ENCODE results near the gene AP2B1. TPM values are rescaled to one million over a fixed set of nuclear protein-coding genes. Genes with fewer than 3 reads are reported as not detected.

Gene AP2B1
- polyA plus RNA-seq, 1 of the 3 experiments (the other 2 are of a cell fraction), result 97.8 TPM

DNA sequence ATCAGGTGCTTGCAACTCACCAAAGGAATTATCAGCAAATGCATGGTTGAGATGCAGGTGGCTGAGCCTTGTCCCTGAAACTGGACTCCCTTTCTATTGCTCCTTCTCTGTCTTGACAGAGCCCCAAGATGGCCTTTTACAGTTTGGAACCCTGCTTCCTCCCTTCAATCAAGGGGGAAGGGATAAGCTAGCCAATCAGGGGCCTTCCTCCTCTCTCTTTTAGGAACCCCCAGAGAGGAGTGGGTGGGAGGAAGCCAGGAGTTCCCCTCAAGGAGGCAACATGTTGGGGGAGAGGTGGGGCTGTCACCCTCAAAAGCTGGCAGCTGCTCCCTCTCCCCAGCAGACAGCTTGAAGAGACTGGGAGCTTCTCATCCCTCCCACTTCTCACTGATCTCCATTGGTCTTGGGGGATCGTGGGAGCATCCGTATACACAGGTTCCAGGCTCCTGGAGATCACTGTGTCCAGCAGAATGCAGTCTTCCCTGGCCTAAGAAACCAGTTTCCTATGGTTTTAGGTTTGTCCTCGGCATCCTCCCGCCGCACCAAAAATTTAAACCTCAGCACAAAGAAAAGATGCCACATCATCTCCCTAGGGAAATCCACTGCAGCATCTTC is 151.5 kb downstream of the AP2B1 start:
- Histone ChIP-seq H3K4me3 (ENCODE audit: low read depth in 2 of 2, low read length in 1 of 2) (no peak overlapping the region), H3K79me2 (ENCODE audit: insufficient read depth) (no peaks in the 10 kb centered on the region), H4K20me1 (ENCODE audit: insufficient read depth) (no peaks in the 10 kb centered on the region), H3K9me2 (no peaks in the 10 kb centered on the region), H3K36me3 (replicated peaks in 1 of 2; ENCODE audit: control insufficient read depth in 1 of 2, insufficient read depth in 2 of 2, low read length in 1 of 2) (no peaks in the 10 kb centered on the region), H2AFZ (ENCODE audit: low read depth) (no peak overlapping the region), H3F3A (replicated peaks; ENCODE audit: insufficient read depth) (no peaks in the 10 kb centered on the region), H3K9me3 (no peaks in the 10 kb centered on the region), H3K4me2 (no peak overlapping the region), H3K27ac (ENCODE audit: low read depth in 2 of 2, low read length in 1 of 2) (no peak overlapping the region), H3K9ac (no peak overlapping the region), H3K27me3 (ENCODE audit: insufficient read depth) (no peaks in the 10 kb centered on the region), H3K4me1 (ENCODE audit: control insufficient read depth in 1 of 2, insufficient read depth in 2 of 2, low read depth in 1 of 2, low read length in 1 of 2) (no peaks in the 10 kb centered on the region; a peak in 1 of 4 replicates)
- WGBS (ENCODE audit: low lambda C conversion rate), result 88% methylated on average over 5 of the region's 5 CpGs
- DNase-seq, result no peak
- no peak for TF ChIP-seq FOSL2 (IDR thresholded peaks at IDR 0.05; ENCODE audit: borderline replicate concordance, low read depth)
- no peak for TF ChIP-seq GATA2 (CRISPR knock-in tag; IDR thresholded peaks at IDR 0.05)
- TF ChIP-seq MEF2A (IDR thresholded peaks at IDR 0.05; ENCODE audit: borderline replicate concordance, low read depth), result no peak
- TF ChIP-seq SMC3 (IDR thresholded peaks at IDR 0.05; ENCODE audit: low read depth, low read length), result no peak
- TF ChIP-seq RAD21 (IDR thresholded peaks at IDR 0.05; ENCODE audit: low read length), result no peak
- ChIA-PET CTCF (interaction anchor here (0.7 to 2.5 kb wide), 4 partner anchors 9 to 67 kb away, joined by 3 to 9 read pairs (median 5); no protein-coding TSS in a partner anchor), POLR2A (no interaction called here)

DNA sequence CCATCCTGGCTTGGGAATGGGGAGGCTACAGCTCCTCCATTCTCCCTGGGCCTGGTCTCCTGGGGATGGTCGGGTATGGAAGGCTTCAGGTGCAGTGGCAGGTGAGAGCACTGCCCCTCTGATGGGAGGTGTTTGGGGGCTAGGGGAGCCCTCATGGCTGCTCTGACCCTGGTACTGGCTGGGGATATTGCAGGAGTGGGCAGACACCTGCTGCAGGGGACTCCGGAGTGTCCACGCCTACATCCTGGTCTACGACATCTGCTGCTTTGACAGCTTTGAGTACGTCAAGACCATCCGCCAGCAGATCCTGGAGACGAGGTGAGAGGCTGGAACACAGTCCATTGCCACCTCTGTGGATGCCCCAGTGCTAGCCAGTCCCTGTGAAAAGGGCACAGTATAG is 153.1 kb downstream of the AP2B1 start:
- no peaks in the 10 kb centered on the region for H3K9me3 ChIP-seq
- H3K79me2 ChIP-seq (ENCODE audit: insufficient read depth), result no peaks in the 10 kb centered on the region
- POLR2A ChIA-PET, result no interaction called here
- H3K27me3 ChIP-seq (ENCODE audit: insufficient read depth), result no peaks in the 10 kb centered on the region
- H4K20me1 ChIP-seq (ENCODE audit: insufficient read depth), result no peaks in the 10 kb centered on the region
- H2AFZ ChIP-seq (ENCODE audit: low read depth), result no peak overlapping the region
- H3K9ac ChIP-seq, result no peak overlapping the region
- no peaks in the 10 kb centered on the region for H3K9me2 ChIP-seq
- no peak overlapping the region for H3K4me2 ChIP-seq
- CTCF ChIA-PET, result interaction anchor here (0.8 to 3.1 kb wide), 3 partner anchors 65 to 127 kb away, joined by 3 to 22 read pairs (median 3); partner anchors contain the start of gene TAF15
- H3K4me1 ChIP-seq (ENCODE audit: control insufficient read depth in 1 of 2, insufficient read depth in 2 of 2, low read depth in 1 of 2, low read length in 1 of 2), result no peaks in the 10 kb centered on the region; a peak in 1 of 4 replicates
- DNase-seq, result no peak
- no peak overlapping the region for H3K4me3 ChIP-seq (ENCODE audit: low read depth in 2 of 2, low read length in 1 of 2)
- WGBS (ENCODE audit: low lambda C conversion rate), result 89% methylated on average over 7 of the region's 7 CpGs
- H3K27ac ChIP-seq (ENCODE audit: low read depth in 2 of 2, low read length in 1 of 2), result no peak overlapping the region
- no peaks in the 10 kb centered on the region for H3F3A ChIP-seq (replicated peaks; ENCODE audit: insufficient read depth)
- H3K36me3 ChIP-seq (replicated peaks in 1 of 2; ENCODE audit: control insufficient read depth in 1 of 2, insufficient read depth in 2 of 2, low read length in 1 of 2), result no peaks in the 10 kb centered on the region
- TF ChIP-seq YY1 (IDR thresholded peaks at IDR 0.05; ENCODE audit: low read depth), result no peak
- TF ChIP-seq FOXM1 (IDR thresholded peaks at IDR 0.05; ENCODE audit: low read depth), result no peak
- no peak for TF ChIP-seq GABPA (IDR thresholded peaks at IDR 0.05; ENCODE audit: low read depth)
- no peak for TF ChIP-seq TEAD4 (IDR thresholded peaks at IDR 0.05; ENCODE audit: borderline replicate concordance, insufficient read depth)
- TF ChIP-seq TAF1 (IDR thresholded peaks at IDR 0.05; ENCODE audit: borderline replicate concordance, low read depth, low read length), result no peak
- TF ChIP-seq POLR2AphosphoS5 (IDR thresholded peaks at IDR 0.05; ENCODE audit: low read depth, low read length), result no peak
- no peak for TF ChIP-seq RFX5 (IDR thresholded peaks at IDR 0.05; ENCODE audit: low read length)
- no peak for TF ChIP-seq ELF1 (IDR thresholded peaks at IDR 0.05)
- TF ChIP-seq, protein P1, sequence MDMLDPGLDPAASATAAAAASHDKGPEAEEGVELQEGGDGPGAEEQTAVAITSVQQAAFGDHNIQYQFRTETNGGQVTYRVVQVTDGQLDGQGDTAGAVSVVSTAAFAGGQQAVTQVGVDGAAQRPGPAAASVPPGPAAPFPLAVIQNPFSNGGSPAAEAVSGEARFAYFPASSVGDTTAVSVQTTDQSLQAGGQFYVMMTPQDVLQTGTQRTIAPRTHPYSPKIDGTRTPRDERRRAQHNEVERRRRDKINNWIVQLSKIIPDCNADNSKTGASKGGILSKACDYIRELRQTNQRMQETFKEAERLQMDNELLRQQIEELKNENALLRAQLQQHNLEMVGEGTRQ (IDR thresholded peaks at IDR 0.05; ENCODE audit: borderline replicate concordance, low read depth, low read length), result no peak
